Ovary (tissue), 3 donors: ENCODE data around the gene SEMA4C.

Experiments used
- EP300 ChIP-seq: sonication (generic); formaldehyde crosslinking; IDR thresholded peaks from one replicate; pipeline ENCODE4 v1.6.1; 2017; ENCODE audit warnings: antibody characterized with exemption
- POLR2A ChIP-seq: fragments of 450-650 bp; IDR thresholded peaks from one replicate; pipeline ENCODE4 v1.6.1; 2017; ENCODE audit warnings: antibody characterized with exemption, mild to moderate bottlenecking, moderate library complexity
- TF ChIP-seq, protein P1 (sequence below), 3 donors: fragments of 450-650 bp in 2 of 3; fragments of 200-600 bp in 1 of 3; IDR thresholded peaks; one replicate each; pipeline versions ENCODE4 v1.5.1 to v1.8.0; 2016 to 2022; ENCODE audit warnings: antibody characterized with exemption in 3 of 3, mild to moderate bottlenecking in 1 of 3
- donor health status: DM: no; HTN: no; CAD: no.

DNA sequence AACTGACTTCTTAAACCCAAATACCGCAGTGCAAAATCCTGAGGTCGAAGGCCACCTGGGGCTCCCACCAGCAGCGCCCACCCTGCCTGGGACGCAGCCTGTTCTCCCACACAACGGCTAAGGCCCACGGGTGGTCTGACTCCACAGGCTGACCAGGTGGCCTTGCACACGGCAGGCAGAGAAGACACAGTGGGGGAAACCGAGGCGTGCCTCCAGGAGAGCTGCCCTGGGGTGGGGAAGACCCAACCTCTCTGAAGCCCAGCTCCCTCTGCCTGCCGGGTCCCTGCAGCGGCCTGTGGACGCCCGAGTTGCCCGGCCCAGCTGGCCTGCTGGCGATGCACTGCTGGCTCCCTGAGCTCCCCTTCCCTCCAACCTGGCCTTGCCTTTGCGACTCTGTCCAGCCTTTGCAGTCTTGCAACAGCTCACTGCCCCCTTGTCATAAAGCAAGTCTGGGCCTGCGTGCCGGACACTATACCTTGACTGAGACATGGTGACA is 9.7 kb upstream of the SEMA4C start:
- TF ChIP-seq, protein P1, sequence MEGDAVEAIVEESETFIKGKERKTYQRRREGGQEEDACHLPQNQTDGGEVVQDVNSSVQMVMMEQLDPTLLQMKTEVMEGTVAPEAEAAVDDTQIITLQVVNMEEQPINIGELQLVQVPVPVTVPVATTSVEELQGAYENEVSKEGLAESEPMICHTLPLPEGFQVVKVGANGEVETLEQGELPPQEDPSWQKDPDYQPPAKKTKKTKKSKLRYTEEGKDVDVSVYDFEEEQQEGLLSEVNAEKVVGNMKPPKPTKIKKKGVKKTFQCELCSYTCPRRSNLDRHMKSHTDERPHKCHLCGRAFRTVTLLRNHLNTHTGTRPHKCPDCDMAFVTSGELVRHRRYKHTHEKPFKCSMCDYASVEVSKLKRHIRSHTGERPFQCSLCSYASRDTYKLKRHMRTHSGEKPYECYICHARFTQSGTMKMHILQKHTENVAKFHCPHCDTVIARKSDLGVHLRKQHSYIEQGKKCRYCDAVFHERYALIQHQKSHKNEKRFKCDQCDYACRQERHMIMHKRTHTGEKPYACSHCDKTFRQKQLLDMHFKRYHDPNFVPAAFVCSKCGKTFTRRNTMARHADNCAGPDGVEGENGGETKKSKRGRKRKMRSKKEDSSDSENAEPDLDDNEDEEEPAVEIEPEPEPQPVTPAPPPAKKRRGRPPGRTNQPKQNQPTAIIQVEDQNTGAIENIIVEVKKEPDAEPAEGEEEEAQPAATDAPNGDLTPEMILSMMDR (IDR thresholded peaks at IDR 0.05): no peak
- TF ChIP-seq EP300 (no peak), POLR2A (no peak)
